ENCODE data around the gene KIF16B.

KIF16B gene

GRCh38 chr20:16241911-16242310 is 331.3 kb downstream of the KIF16B start:
- H3K27ac ChIP-seq (replicated peaks) = no peak overlapping the region
- H3K4me3 ChIP-seq (replicated peaks; ENCODE audit: insufficient read depth, low read length) = no peak overlapping the region
- DNase-seq (ENCODE audit: low read depth in 1 of 2, low spot score in 1 of 2) = no peak
- H3K27me3 ChIP-seq (ENCODE audit: insufficient read depth, poor library complexity, severe bottlenecking) = no peaks in the 10 kb centered on the region
- no peak for TF ChIP-seq GABPA (IDR thresholded peaks at IDR 0.05; ENCODE audit: low read depth)
- no peak for TF ChIP-seq SPI1 (IDR thresholded peaks at IDR 0.05; ENCODE audit: borderline replicate concordance, low read depth)
- no peak for TF ChIP-seq POLR2AphosphoS5 (IDR thresholded peaks at IDR 0.05; ENCODE audit: low read depth)
- TF ChIP-seq REST (IDR thresholded peaks at IDR 0.05; ENCODE audit: insufficient replicate concordance, low read depth) = no peak
- no peak for TF ChIP-seq CTCF (IDR thresholded peaks at IDR 0.05; ENCODE audit: insufficient read depth, low read length)

GRCh38 chr20:16240355-16240754 is 332.9 kb downstream of the KIF16B start:
- no peak overlapping the region for H3K4me3 ChIP-seq (replicated peaks; ENCODE audit: insufficient read depth, low read length)
- DNase-seq (ENCODE audit: low read depth in 1 of 2, low spot score in 1 of 2) = no peak
- no peaks in the 10 kb centered on the region for H3K27me3 ChIP-seq (ENCODE audit: insufficient read depth, poor library complexity, severe bottlenecking)
- no peak overlapping the region for H3K27ac ChIP-seq (replicated peaks)
- TF ChIP-seq CTCF (IDR thresholded peaks at IDR 0.05; ENCODE audit: insufficient read depth, low read length) (no peak), REST (IDR thresholded peaks at IDR 0.05; ENCODE audit: insufficient replicate concordance, low read depth) (no peak), POLR2AphosphoS5 (IDR thresholded peaks at IDR 0.05; ENCODE audit: low read depth) (no peak), GABPA (IDR thresholded peaks at IDR 0.05; ENCODE audit: low read depth) (no peak), SPI1 (IDR thresholded peaks at IDR 0.05; ENCODE audit: borderline replicate concordance, low read depth) (no peak)

- Histone ChIP-seq H3K27me3 (ENCODE audit: insufficient read depth, poor library complexity, severe bottlenecking) (no peaks in the 10 kb centered on the region), H3K27ac (replicated peaks) (no peak overlapping the region), H3K4me3 (replicated peaks; ENCODE audit: insufficient read depth, low read length) (no peak overlapping the region)
- TF ChIP-seq REST (IDR thresholded peaks at IDR 0.05; ENCODE audit: insufficient replicate concordance, low read depth) (no peak), POLR2AphosphoS5 (IDR thresholded peaks at IDR 0.05; ENCODE audit: low read depth) (no peak), CTCF (IDR thresholded peaks at IDR 0.05; ENCODE audit: insufficient read depth, low read length) (no peak), SPI1 (IDR thresholded peaks at IDR 0.05; ENCODE audit: borderline replicate concordance, low read depth) (no peak), GABPA (IDR thresholded peaks at IDR 0.05; ENCODE audit: low read depth) (no peak)
- no peak for DNase-seq (ENCODE audit: low read depth in 1 of 2, low spot score in 1 of 2)
Observed at GRCh38 chr20:16236589-16237241, 336.5 kb downstream of the KIF16B start.
